PC-3 (cell line): ENCODE results near the gene C1orf141.

ENCODE experiments used
- EZH2 ChIP-seq: fragments of 300-600 bp; sonication (generic); IDR thresholded peaks from one replicate; pipeline ENCODE4 v1.6.1; 2017; ENCODE audit warnings: antibody characterized with exemption, mild to moderate bottlenecking, low read length; ENCODE audit not compliant: unreplicated experiment
- TF ChIP-seq, protein P1 (sequence below): fragments of 300-600 bp; sonication (generic); conservative IDR thresholded peaks from 2 replicates; pipeline ENCODE4 v1.5.1; 2017; ENCODE audit warnings: antibody characterized with exemption, low read depth, mild to moderate bottlenecking, low read length

DNA sequence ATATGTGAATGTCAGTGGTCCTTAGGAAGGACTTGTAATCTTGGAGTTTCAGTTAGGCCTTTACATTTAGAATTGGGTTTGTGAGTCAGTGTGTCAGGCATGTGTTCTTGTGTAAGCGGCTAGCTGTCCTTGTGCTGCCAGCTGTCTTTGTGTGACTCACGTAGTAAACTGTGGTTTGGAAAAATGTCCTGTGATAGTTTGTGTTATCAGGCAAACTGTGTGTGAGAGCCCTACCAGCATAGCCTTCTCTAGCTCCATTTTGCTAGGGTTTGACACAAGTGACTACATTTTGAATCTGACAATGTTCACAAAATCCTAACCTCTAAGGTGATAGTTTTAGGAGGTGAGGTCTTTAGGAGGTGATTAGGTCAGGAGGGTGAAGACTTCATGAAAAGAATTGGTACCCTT, 74.0 kb downstream of the C1orf141 start:
- TF ChIP-seq, protein P1, sequence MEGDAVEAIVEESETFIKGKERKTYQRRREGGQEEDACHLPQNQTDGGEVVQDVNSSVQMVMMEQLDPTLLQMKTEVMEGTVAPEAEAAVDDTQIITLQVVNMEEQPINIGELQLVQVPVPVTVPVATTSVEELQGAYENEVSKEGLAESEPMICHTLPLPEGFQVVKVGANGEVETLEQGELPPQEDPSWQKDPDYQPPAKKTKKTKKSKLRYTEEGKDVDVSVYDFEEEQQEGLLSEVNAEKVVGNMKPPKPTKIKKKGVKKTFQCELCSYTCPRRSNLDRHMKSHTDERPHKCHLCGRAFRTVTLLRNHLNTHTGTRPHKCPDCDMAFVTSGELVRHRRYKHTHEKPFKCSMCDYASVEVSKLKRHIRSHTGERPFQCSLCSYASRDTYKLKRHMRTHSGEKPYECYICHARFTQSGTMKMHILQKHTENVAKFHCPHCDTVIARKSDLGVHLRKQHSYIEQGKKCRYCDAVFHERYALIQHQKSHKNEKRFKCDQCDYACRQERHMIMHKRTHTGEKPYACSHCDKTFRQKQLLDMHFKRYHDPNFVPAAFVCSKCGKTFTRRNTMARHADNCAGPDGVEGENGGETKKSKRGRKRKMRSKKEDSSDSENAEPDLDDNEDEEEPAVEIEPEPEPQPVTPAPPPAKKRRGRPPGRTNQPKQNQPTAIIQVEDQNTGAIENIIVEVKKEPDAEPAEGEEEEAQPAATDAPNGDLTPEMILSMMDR: no peak
- no peak for TF ChIP-seq EZH2
